Skeletal muscle tissue (tissue), 4 donors: ENCODE data around the gene ADAMTS18. TPM values are rescaled to one million over a fixed set of nuclear protein-coding genes. Genes with fewer than 3 reads are reported as not detected.

ENCODE experiments used
- H3K27ac ChIP-seq: one replicate; pipeline ENCODE4 v1.7.0; 2013; ENCODE audit warnings: mild to moderate bottlenecking, low read depth, low read length, inconsistent platforms
- H3K27me3 ChIP-seq, 3 donors: one replicate each; pipeline ENCODE4 v1.7.0; 2013; ENCODE audit warnings: low read length in 3 of 3; ENCODE audit not compliant: control insufficient read depth in 3 of 3, insufficient read depth in 3 of 3
- H3K36me3 ChIP-seq, 3 donors: one replicate each; pipeline ENCODE4 v1.7.0; 2013; ENCODE audit warnings: low read length in 3 of 3; ENCODE audit not compliant: control insufficient read depth in 3 of 3, insufficient read depth in 3 of 3
- H3K4me1 ChIP-seq, 3 donors: one replicate each; pipeline ENCODE4 v1.7.0; 2013; ENCODE audit warnings: low read length in 3 of 3, mild to moderate bottlenecking in 3 of 3; ENCODE audit not compliant: control insufficient read depth in 3 of 3, insufficient read depth in 3 of 3
- H3K4me3 ChIP-seq, 3 donors: one replicate each; pipeline ENCODE4 v1.7.0; 2013; ENCODE audit warnings: low read length in 3 of 3
- H3K9ac ChIP-seq, 3 donors: one replicate each; pipeline ENCODE4 v1.7.0; 2013; ENCODE audit warnings: low read length in 3 of 3, mild to moderate bottlenecking in 3 of 3, moderate library complexity in 2 of 3, low read depth in 1 of 3
- H3K9me3 ChIP-seq, 3 donors: one replicate each; pipeline ENCODE4 v1.7.0; 2013; ENCODE audit warnings: low read length in 3 of 3; ENCODE audit not compliant: control insufficient read depth in 3 of 3
- total RNA-seq: library from RNA; depleted of rRNA; stranded (reverse); fragments of >200 nt; gene quantifications from one replicate; pipeline ENCODE4 v1.2.3, GENCODE V29; 2014
- donor health status: Osteomylitis.

ADAMTS18 gene
- total RNA-seq, 1 donor from 2014 or later, result 5.2 TPM

GRCh38 chr16:77398495-77398894, 36.3 kb downstream of the ADAMTS18 start:
- Histone ChIP-seq H3K9ac (no peak overlapping the region), H3K9me3 (no peaks in the 10 kb centered on the region), H3K27me3 (no peaks in the 10 kb centered on the region), H3K27ac (no peak overlapping the region), H3K4me1 (no peaks in the 10 kb centered on the region), H3K4me3 (no peak overlapping the region), H3K36me3 (no peaks in the 10 kb centered on the region)

GRCh38 chr16:77396461-77396860, 38.4 kb downstream of the ADAMTS18 start:
- Histone ChIP-seq H3K4me1 (no peaks in the 10 kb centered on the region), H3K4me3 (no peak overlapping the region), H3K36me3 (no peaks in the 10 kb centered on the region), H3K9ac (no peak overlapping the region), H3K27ac (no peak overlapping the region), H3K27me3 (no peaks in the 10 kb centered on the region), H3K9me3 (no peaks in the 10 kb centered on the region)

GRCh38 chr16:77394699-77395098, 40.1 kb downstream of the ADAMTS18 start:
- no peak overlapping the region for H3K9ac ChIP-seq
- no peaks in the 10 kb centered on the region for H3K9me3 ChIP-seq
- H3K36me3 ChIP-seq, result no peaks in the 10 kb centered on the region
- H3K4me1 ChIP-seq, result no peaks in the 10 kb centered on the region
- no peak overlapping the region for H3K27ac ChIP-seq
- H3K4me3 ChIP-seq, result no peak overlapping the region
- H3K27me3 ChIP-seq, result no peaks in the 10 kb centered on the region

GRCh38 chr16:77393955-77394354, 40.9 kb downstream of the ADAMTS18 start:
- H3K27ac ChIP-seq, result no peak overlapping the region
- H3K27me3 ChIP-seq, result no peaks in the 10 kb centered on the region
- no peaks in the 10 kb centered on the region for H3K4me1 ChIP-seq
- no peaks in the 10 kb centered on the region for H3K9me3 ChIP-seq
- no peaks in the 10 kb centered on the region for H3K36me3 ChIP-seq
- no peak overlapping the region for H3K4me3 ChIP-seq
- H3K9ac ChIP-seq, result no peak overlapping the region

GRCh38 chr16:77387815-77388209, 47.0 kb downstream of the ADAMTS18 start:
- Histone ChIP-seq H3K4me3 (no peak overlapping the region), H3K9me3 (no peaks in the 10 kb centered on the region), H3K27ac (no peak overlapping the region), H3K9ac (no peak overlapping the region), H3K36me3 (no peaks in the 10 kb centered on the region), H3K4me1 (no peaks in the 10 kb centered on the region), H3K27me3 (no peaks in the 10 kb centered on the region)

- H3K27ac ChIP-seq, result no peak overlapping the region
- no peak overlapping the region for H3K9ac ChIP-seq
- H3K36me3 ChIP-seq, result no peaks in the 10 kb centered on the region
- no peaks in the 10 kb centered on the region for H3K4me1 ChIP-seq
- H3K4me3 ChIP-seq, result no peak overlapping the region
- no peaks in the 10 kb centered on the region for H3K9me3 ChIP-seq
- no peaks in the 10 kb centered on the region for H3K27me3 ChIP-seq
Measured at GRCh38 chr16:77386831-77387814, 47.7 kb downstream of the ADAMTS18 start.

GRCh38 chr16:77385481-77385880, 49.4 kb downstream of the ADAMTS18 start:
- H3K36me3 ChIP-seq, result no peaks in the 10 kb centered on the region
- no peak overlapping the region for H3K4me3 ChIP-seq
- H3K9me3 ChIP-seq, result no peaks in the 10 kb centered on the region
- no peaks in the 10 kb centered on the region for H3K4me1 ChIP-seq
- no peak overlapping the region for H3K9ac ChIP-seq
- H3K27me3 ChIP-seq, result no peaks in the 10 kb centered on the region
- H3K27ac ChIP-seq, result no peak overlapping the region

- no peaks in the 10 kb centered on the region for H3K4me1 ChIP-seq
- H3K27ac ChIP-seq, result no peak overlapping the region
- H3K27me3 ChIP-seq, result no peaks in the 10 kb centered on the region
- no peak overlapping the region for H3K9ac ChIP-seq
- H3K36me3 ChIP-seq, result no peaks in the 10 kb centered on the region
- no peak overlapping the region for H3K4me3 ChIP-seq
- no peaks in the 10 kb centered on the region for H3K9me3 ChIP-seq
Measured at GRCh38 chr16:77383606-77384187, 51.1 kb downstream of the ADAMTS18 start.

- no peaks in the 10 kb centered on the region for H3K9me3 ChIP-seq
- H3K4me3 ChIP-seq, result no peak overlapping the region
- H3K27ac ChIP-seq, result no peak overlapping the region
- H3K36me3 ChIP-seq, result no peaks in the 10 kb centered on the region
- no peak overlapping the region for H3K9ac ChIP-seq
- H3K27me3 ChIP-seq, result no peaks in the 10 kb centered on the region
- no peaks in the 10 kb centered on the region for H3K4me1 ChIP-seq
Measured at GRCh38 chr16:77376358-77376757, 58.5 kb downstream of the ADAMTS18 start.

- Histone ChIP-seq H3K27me3 (no peaks in the 10 kb centered on the region), H3K27ac (no peak overlapping the region), H3K36me3 (no peaks in the 10 kb centered on the region), H3K9me3 (no peaks in the 10 kb centered on the region), H3K4me1 (no peaks in the 10 kb centered on the region), H3K9ac (no peak overlapping the region), H3K4me3 (no peak overlapping the region)
Measured at GRCh38 chr16:77375396-77375795, 59.4 kb downstream of the ADAMTS18 start.
